GM23338 (cell line): ENCODE measurements around the gene ZNF879. TPM values are rescaled to one million over a fixed set of nuclear protein-coding genes. Genes with fewer than 3 reads are reported as not detected.

Experiments used
- ATAC-seq: fragments of 200-7000 bp; cut with Tn5 transposase; 3 replicates; pipeline ENCODE4 v1.9.1; 2020
- DNase-seq: peaks from one replicate; pipeline ENCODE4 v3.0.0-alpha.2; 2015; ENCODE audit warnings: low spot score
- H2AFZ ChIP-seq: fragments of 200-600 bp; sonication (generic); 2 replicates; pipeline ENCODE4 v1.8.0; 2016; ENCODE audit warnings: antibody characterized with exemption, mild to moderate bottlenecking, moderate library complexity
- H3F3A ChIP-seq: fragments of 200-600 bp; sonication (generic); replicated peaks from 2 replicates; pipeline ENCODE4 v1.8.0; 2017; ENCODE audit warnings: antibody characterized with exemption, mixed run types, low read depth
- H3K27ac ChIP-seq: fragments of 200-600 bp; sonication (generic); 2 replicates; pipeline ENCODE4 v1.6.1; 2016; ENCODE audit warnings: low read depth
- H3K27me3 ChIP-seq: fragments of 200-600 bp; sonication (generic); 2 replicates; pipeline ENCODE4 v1.8.0; 2016; ENCODE audit warnings: mild to moderate bottlenecking, mixed run types, moderate library complexity; ENCODE audit not compliant: insufficient read depth
- H3K36me3 ChIP-seq: fragments of 200-600 bp; sonication (generic); 2 replicates; pipeline ENCODE4 v1.8.0; 2016; ENCODE audit warnings: mild to moderate bottlenecking; ENCODE audit not compliant: insufficient read depth
- H3K4me1 ChIP-seq: fragments of 200-600 bp; sonication (generic); 2 replicates; pipeline ENCODE4 v1.8.0; 2016; ENCODE audit warnings: mild to moderate bottlenecking, moderate library complexity; ENCODE audit not compliant: insufficient read depth
- H3K4me2 ChIP-seq: fragments of 200-600 bp; sonication (generic); 2 replicates; pipeline ENCODE4 v1.7.1; 2017; ENCODE audit warnings: mixed run types
- H3K4me3 ChIP-seq: fragments of 200-600 bp; sonication (generic); 2 replicates; pipeline ENCODE4 v1.6.1; 2016; ENCODE audit warnings: mixed run types
- H3K79me2 ChIP-seq: fragments of 200-600 bp; sonication (generic); replicated peaks from 2 replicates; pipeline ENCODE4 v1.8.0; 2017; ENCODE audit warnings: mild to moderate bottlenecking; ENCODE audit not compliant: insufficient read depth
- H3K9me2 ChIP-seq: fragments of 200-600 bp; sonication (generic); 2 replicates; pipeline ENCODE4 v1.8.0; 2017; ENCODE audit not compliant: insufficient read depth
- H4K20me1 ChIP-seq: fragments of 200-600 bp; sonication (generic); replicated peaks from 2 replicates; pipeline ENCODE4 v1.8.0; 2017; ENCODE audit warnings: mild to moderate bottlenecking; ENCODE audit not compliant: insufficient read depth
- H3K27ac Mint-ChIP-seq: 2 replicates; pipeline ENCODE4 v1.8.0; 2020; ENCODE audit warnings: inconsistent platforms, mild to moderate bottlenecking, moderate library complexity, mixed read lengths
- H3K27me3 Mint-ChIP-seq: 3 replicates; pipeline ENCODE4 v1.8.0; 2022; ENCODE audit warnings: low read depth, mild to moderate bottlenecking, moderate library complexity, mixed read lengths, inconsistent platforms; ENCODE audit not compliant: insufficient read depth, poor library complexity
- H3K36me3 Mint-ChIP-seq: 3 replicates; pipeline ENCODE4 v1.8.0; 2021; ENCODE audit warnings: low read depth, mild to moderate bottlenecking, inconsistent platforms, moderate library complexity, mixed read lengths
- H3K4me1 Mint-ChIP-seq: 3 replicates; pipeline ENCODE4 v1.8.0; 2020; ENCODE audit warnings: mild to moderate bottlenecking, inconsistent platforms, mixed read lengths
- H3K4me3 Mint-ChIP-seq: 3 replicates; pipeline ENCODE4 v1.8.0; 2021; ENCODE audit warnings: moderate library complexity, mild to moderate bottlenecking, inconsistent platforms, mixed read lengths
- H3K9me3 Mint-ChIP-seq: 3 replicates; pipeline ENCODE4 v1.8.0; 2020; ENCODE audit warnings: moderate library complexity, mild to moderate bottlenecking, inconsistent platforms, mixed read lengths
- CREB1 ChIP-seq: fragments of 250-450 bp; sonication (Bioruptor Pico); IDR thresholded peaks from 2 replicates; pipeline ENCODE4 v1.5.0; 2020; ENCODE audit warnings: low read depth, mild to moderate bottlenecking, moderate library complexity
- CTCF ChIP-seq, 2 experiments: fragments of 200-600 bp in 1 of 2; sonication (generic) in 1 of 2; conservative IDR thresholded peaks; 2 replicates each; pipeline versions ENCODE4 v1.5.1 to v1.6.1; 2016 to 2017; ENCODE audit warnings: antibody characterized with exemption in 2 of 2, low read depth in 2 of 2, mild to moderate bottlenecking in 2 of 2, moderate library complexity in 1 of 2
- ETS1 ChIP-seq: IDR thresholded peaks from 2 replicates; pipeline ENCODE4 v1.6.1; 2016; ENCODE audit warnings: antibody characterized with exemption
- EZH2 ChIP-seq: fragments of 200-600 bp; sonication (generic); IDR thresholded peaks from one replicate; pipeline ENCODE4 v1.8.0; 2017; ENCODE audit warnings: antibody characterized with exemption, mild to moderate bottlenecking, low read depth; ENCODE audit not compliant: unreplicated experiment
- EZH2phosphoT487 ChIP-seq: fragments of 200-600 bp; sonication (generic); IDR thresholded peaks from one replicate; pipeline ENCODE4 v1.8.1; 2018; ENCODE audit warnings: antibody characterized with exemption; ENCODE audit not compliant: unreplicated experiment
- JUNB ChIP-seq: IDR thresholded peaks from one replicate; pipeline ENCODE4 v1.6.1; 2016; ENCODE audit warnings: antibody characterized with exemption; ENCODE audit not compliant: unreplicated experiment
- NANOG ChIP-seq: IDR thresholded peaks from 2 replicates; pipeline ENCODE4 v1.6.1; 2016; ENCODE audit warnings: antibody characterized with exemption, borderline replicate concordance
- POLR2AphosphoS5 ChIP-seq: IDR thresholded peaks from 2 replicates; pipeline ENCODE4 v1.6.1; 2016; ENCODE audit warnings: antibody characterized with exemption, low read depth
- STAT1 ChIP-seq: IDR thresholded peaks from one replicate; pipeline ENCODE4 v1.6.1; 2016; ENCODE audit warnings: antibody characterized with exemption; ENCODE audit not compliant: unreplicated experiment
- ZNF114 ChIP-seq: fragments of 250-450 bp; sonication (Bioruptor Pico); IDR thresholded peaks from 2 replicates; pipeline ENCODE4 v1.5.0; 2020; ENCODE audit warnings: mild to moderate bottlenecking, moderate library complexity
- ZNF331 ChIP-seq: fragments of 250-450 bp; sonication (Bioruptor Pico); IDR thresholded peaks from 2 replicates; pipeline ENCODE4 v1.5.0; 2020; ENCODE audit warnings: low read depth, mild to moderate bottlenecking, moderate library complexity
- ZNF462 ChIP-seq: fragments of 250-450 bp; sonication (Bioruptor Pico); IDR thresholded peaks from 2 replicates; pipeline ENCODE4 v1.5.0; 2020; ENCODE audit warnings: mild to moderate bottlenecking, moderate library complexity
- polyA plus RNA-seq: library from polyadenylated mRNA; unstranded; fragments of >200 nt; fragmentation: Nextera tagmentation; extraction: Ambion mirVana; gene quantifications from 2 replicates; pipeline ENCODE4 v1.2.1, GENCODE V29; 2016
- total RNA-seq: library from RNA; depleted of rRNA; stranded (reverse); fragments of >200 nt; shearing (Covaris generic); gene quantifications from 2 replicates; pipeline ENCODE4 v1.2.3, GENCODE V29; 2014
- TF ChIP-seq, protein P1 (sequence below): IDR thresholded peaks from one replicate; pipeline ENCODE4 v1.6.1; 2018; ENCODE audit warnings: antibody characterized with exemption; ENCODE audit not compliant: unreplicated experiment

Gene ZNF879
- total and polyA plus RNA-seq, 2 experiments from 2014 or later, result 3.5 to 3.9 TPM

- no peaks in the 10 kb centered on the region for H4K20me1 ChIP-seq
- H3F3A ChIP-seq, result no peaks in the 10 kb centered on the region
- H3K4me3 ChIP-seq, result no peak overlapping the region; the same call in 1 of the 2 replicates
- TF ChIP-seq ZNF462 (CRISPR knock-in tag) (no peak), ZNF114 (CRISPR knock-in tag) (no peak), JUNB (no peak), NANOG (no peak), CTCF (conservative IDR thresholded peaks at IDR 0.05; ENCODE audit: low read depth in 2 of 2) (no peak), EZH2 (no peak), CREB1 (CRISPR knock-in tag) (no peak), ETS1 (no peak), ZNF331 (no peak), EZH2phosphoT487 (no peak), STAT1 (no peak), POLR2AphosphoS5 (no peak)
- TF ChIP-seq, protein P1, sequence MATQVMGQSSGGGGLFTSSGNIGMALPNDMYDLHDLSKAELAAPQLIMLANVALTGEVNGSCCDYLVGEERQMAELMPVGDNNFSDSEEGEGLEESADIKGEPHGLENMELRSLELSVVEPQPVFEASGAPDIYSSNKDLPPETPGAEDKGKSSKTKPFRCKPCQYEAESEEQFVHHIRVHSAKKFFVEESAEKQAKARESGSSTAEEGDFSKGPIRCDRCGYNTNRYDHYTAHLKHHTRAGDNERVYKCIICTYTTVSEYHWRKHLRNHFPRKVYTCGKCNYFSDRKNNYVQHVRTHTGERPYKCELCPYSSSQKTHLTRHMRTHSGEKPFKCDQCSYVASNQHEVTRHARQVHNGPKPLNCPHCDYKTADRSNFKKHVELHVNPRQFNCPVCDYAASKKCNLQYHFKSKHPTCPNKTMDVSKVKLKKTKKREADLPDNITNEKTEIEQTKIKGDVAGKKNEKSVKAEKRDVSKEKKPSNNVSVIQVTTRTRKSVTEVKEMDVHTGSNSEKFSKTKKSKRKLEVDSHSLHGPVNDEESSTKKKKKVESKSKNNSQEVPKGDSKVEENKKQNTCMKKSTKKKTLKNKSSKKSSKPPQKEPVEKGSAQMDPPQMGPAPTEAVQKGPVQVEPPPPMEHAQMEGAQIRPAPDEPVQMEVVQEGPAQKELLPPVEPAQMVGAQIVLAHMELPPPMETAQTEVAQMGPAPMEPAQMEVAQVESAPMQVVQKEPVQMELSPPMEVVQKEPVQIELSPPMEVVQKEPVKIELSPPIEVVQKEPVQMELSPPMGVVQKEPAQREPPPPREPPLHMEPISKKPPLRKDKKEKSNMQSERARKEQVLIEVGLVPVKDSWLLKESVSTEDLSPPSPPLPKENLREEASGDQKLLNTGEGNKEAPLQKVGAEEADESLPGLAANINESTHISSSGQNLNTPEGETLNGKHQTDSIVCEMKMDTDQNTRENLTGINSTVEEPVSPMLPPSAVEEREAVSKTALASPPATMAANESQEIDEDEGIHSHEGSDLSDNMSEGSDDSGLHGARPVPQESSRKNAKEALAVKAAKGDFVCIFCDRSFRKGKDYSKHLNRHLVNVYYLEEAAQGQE, result no peak
- H3K4me1 Mint-ChIP-seq, result no peaks in the 10 kb centered on the region
- peaks cover 86% of the 10 kb centered on the region for H3K36me3 Mint-ChIP-seq
- ATAC-seq, result no peak
- H3K27me3 Mint-ChIP-seq, result peaks cover 6% of the 10 kb centered on the region
- H3K27ac ChIP-seq, result no peak overlapping the region
- H3K36me3 ChIP-seq, result peaks cover 67% of the 10 kb centered on the region
- no peaks in the 10 kb centered on the region for H3K27me3 ChIP-seq
- no peak for DNase-seq
- no peak overlapping the region for H3K4me3 Mint-ChIP-seq
- peaks cover 95% of the 10 kb centered on the region for H3K9me3 Mint-ChIP-seq
- no peak overlapping the region for H2AFZ ChIP-seq
- no peak overlapping the region for H3K27ac Mint-ChIP-seq
- no peaks in the 10 kb centered on the region for H3K79me2 ChIP-seq
- H3K9me2 ChIP-seq, result no peaks in the 10 kb centered on the region
- H3K4me1 ChIP-seq, result no peaks in the 10 kb centered on the region
- no peak overlapping the region for H3K4me2 ChIP-seq
Observed at GRCh38 chr5:179079165-179079987, 55.8 kb downstream of the ZNF879 start.
